Amniotic epithelial cell (primary cell): Measurements from ENCODE around the gene WWOX.

Experiments
- DNase-seq: peaks from one replicate; pipeline ENCODE4 v3.0.0-alpha.2; 2010; ENCODE audit warnings: low read depth

WWOX gene

GRCh38 chr16:78862022-78862421 is 762.6 kb downstream of the WWOX start:
- DNase-seq: no peak

DNA sequence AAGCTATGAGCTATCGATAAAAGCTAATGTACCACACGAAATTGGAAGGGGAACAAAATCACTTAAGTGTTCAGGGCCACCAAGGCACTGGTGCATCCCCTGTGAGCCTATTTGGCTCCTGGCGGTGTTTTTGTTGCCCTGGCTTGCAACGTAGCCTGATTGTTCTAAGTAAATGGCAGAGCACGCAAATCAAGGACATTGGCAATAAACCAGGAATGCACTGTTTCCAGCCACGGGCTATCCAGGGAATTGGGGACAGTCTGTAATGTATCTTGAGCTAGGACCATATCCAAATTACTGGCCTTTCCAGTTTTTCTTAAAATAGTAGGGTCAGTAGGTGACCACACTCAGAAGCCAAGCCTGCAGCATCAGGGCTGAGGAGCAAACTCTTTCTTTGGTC is 767.1 kb downstream of the WWOX start:
- DNase-seq: no peak

DNA sequence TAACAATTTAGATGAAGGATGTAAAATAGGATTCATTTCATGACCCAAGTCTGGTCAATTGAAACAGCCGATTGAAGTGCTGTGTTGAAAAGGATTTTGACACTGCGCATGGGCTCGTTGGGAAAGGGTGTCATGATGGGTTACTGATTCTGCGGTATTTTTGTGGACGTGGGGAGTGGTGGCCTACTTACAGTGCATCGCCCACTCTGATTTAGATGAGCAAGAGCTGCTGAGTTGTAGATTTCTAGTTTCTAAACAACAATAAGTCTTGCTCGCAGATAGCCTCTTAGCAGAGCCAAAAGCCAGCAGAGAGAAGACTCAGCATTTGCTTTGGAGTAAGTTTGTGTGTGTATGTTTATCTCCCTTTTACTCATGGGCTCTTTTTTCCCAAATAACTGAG is 770.0 kb downstream of the WWOX start:
- no peak for DNase-seq

DNA sequence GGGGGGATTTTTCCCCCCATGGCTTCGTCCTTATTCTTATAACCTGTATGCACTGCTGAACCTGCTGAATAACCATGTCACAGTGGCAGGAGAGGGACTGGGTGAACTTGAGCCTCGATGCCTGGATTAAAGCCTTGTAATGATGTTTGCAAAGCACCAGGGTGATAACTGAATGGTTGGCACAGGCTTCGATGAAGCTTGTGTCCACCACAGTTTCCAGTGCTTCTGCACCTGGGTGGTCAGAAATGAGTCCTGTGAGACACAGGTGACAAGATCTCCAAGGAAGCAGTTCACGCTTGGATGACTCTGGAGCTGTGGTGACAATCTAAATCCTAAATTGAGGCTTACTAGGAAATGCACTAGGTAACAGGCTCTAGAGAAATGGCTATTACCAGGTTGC is 771.8 kb downstream of the WWOX start:
- no peak for DNase-seq

GRCh38 chr16:78876671-78877070 is 777.2 kb downstream of the WWOX start:
- no peak for DNase-seq

DNA sequence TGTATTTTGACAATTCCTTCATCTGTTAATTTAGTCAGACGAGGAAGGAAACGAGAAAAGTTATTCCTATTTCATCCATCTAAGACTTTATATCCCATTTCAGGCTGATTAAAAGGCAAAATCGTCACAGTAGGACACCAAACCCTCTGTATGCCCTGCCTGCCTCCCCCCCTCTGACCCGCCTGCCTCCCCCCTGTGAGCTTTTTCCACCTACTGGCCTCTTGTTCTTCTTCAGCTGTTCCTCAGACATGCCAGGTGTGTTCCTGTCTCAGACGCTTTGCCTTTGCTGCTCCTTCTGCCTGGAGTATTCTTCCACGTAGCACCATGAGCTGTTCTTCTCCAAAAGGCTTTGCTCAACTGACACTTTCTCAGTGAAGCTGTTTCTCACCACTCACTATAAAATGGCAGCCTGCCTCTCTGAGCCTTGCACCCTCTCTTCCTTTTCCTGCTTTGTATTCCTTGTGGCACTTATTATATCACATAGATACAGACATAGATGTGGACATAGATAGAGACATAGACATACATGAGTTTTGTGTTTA is 777.7 kb downstream of the WWOX start:
- no peak for DNase-seq

DNA sequence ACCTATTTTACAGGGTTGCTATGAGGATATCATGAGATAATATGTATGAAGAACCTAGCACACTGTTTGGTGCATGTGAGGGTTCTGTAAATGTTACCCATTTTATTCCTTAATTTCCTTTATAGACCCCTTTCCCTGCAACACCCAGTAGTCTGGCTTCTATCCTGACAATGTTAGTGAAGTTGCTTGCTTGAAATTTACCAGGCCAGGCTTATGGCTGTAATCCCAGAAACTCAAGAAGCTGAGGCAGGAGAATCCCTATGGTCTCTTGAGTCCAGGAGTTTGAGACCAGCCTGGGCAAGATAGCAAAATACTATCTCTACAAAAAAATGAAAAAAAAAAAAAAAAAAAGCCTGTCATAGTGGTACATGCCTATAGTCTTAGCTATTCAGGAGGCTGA is 779.1 kb downstream of the WWOX start:
- DNase-seq: no peak

DNA sequence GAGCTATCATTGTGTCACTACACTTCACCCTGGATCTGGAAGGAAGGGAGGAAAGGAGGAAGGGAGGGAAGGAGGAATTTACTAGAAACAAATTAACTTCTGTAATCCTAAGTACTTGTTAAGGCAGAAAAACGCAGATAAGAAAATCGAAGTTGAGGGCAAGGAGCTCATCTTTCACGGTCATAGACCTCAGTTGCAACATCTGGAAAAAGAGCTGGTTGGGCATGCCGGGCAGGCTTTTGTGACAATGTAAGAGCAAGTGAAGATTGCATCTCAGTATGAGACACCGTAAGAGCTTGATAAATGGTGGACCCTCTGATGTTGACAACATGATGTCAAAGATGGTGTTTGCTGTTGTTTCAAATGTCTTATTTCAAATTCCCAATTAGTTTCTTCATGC is 779.6 kb downstream of the WWOX start:
- no peak for DNase-seq

- no peak for DNase-seq
These were observed 782.7 kb downstream of the WWOX start for GRCh38 chr16:78882150-78882549.

- no peak for DNase-seq
These were observed 783.3 kb downstream of the WWOX start for GRCh38 chr16:78882751-78883150.

- peak; percentile 1 for DNase-seq
These were observed 784.8 kb downstream of the WWOX start for GRCh38 chr16:78884204-78884603.

DNA sequence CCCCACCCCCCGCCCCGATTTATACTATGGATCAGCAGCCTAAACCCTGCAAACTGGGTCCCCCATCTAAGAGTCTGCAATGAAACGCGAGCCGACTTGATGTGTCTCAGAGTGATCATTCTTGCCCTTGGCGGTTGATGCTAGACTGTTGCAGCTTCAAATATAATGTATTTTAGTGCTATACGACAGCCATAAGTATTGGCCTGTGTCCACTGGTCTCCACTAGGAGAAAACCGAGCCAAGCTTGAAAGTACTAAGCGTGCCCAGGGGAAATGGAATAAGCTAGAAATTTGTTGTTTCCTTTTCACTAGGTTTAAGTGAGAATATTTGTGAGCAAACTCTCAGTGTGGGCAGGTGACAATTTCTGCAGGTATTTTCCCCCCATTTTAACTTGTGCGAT is 789.9 kb downstream of the WWOX start:
- no peak for DNase-seq

GRCh38 chr16:78890373-78890895 is 791.0 kb downstream of the WWOX start:
- DNase-seq: no peak

DNA sequence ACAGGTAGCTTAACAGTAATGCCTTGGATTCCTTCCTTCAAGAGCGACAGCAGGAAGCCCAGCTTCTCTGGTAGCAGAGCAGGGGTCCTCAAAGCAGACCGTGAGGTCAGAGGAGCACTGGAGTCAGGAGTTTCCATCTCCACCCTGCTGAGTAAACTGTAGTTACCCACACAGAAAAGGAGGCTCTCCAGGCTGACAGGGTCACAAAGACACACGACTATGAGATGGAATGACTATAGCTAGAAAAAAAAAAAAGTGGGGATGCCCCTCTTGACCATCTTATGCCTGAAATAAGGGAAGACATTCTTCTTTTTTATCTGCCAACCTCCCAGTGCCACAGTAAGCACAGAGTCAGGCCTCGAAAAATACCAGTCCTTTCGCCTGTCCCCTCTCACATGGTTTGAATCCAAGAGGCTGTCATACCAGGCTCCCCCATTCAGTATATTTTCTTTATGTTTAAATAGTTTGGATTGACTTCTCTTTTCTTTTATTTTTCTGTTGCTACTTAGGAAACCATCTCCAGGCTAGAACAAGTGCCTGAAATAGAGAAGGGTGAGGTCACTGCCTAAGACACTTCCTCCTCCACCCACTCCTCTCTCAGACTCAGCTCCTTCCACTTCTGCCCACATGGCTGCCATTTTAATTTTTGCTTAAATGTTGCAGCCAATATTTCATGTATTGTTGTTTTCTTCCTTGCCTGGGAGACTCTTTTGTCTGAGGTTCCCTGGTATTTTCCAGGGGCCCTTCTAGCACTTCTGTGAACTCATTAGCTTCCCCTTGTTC is 793.7 kb downstream of the WWOX start:
- no peak for DNase-seq

GRCh38 chr16:78894886-78895285 is 795.4 kb downstream of the WWOX start:
- DNase-seq: no peak

DNA sequence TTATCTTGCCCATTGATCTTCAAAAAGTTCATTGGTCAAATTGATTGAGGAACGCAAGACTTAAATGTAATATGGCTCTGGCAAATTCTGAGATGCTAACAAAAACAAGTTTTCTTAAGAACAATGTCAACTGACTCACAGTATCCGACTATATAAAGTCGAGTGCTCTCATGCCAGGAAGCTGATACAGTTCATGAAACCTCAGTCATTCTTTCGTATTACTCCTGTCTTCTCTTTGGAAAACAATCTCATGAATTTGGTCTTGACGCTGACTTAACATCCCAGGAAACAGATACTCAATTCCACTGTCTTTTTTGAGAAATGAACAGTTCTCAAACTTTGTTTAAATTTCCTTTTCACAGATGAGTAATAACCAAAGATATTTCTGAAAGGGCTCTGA is 796.2 kb downstream of the WWOX start:
- DNase-seq: no peak

- DNase-seq: no peak
These were observed 796.8 kb downstream of the WWOX start for GRCh38 chr16:78896280-78896679.

- DNase-seq: no peak
These were observed 797.8 kb downstream of the WWOX start for GRCh38 chr16:78897299-78897698.

- DNase-seq: no peak
These were observed 800.8 kb downstream of the WWOX start for GRCh38 chr16:78900044-78900811.

DNA sequence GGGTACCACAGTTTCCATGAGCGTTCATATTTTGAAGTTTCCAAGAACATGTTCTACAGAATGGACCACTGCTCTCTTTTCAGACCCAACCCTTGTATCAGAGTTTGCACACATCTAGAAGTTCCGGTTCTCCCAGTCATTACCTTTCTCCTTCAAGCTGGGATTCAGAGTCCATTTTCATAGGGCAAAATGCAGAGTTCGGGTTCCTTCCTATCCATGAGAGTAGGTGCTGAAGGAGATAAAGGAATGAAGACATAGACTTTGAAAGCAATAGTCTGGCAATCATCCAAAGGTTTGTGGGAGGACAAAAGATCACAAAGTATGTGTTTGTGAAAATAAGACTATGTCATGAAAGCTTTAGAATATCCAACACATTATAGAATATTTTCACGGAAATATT is 801.5 kb downstream of the WWOX start:
- DNase-seq: no peak

- no peak for DNase-seq
These were observed 802.9 kb downstream of the WWOX start for GRCh38 chr16:78902321-78902720.

GRCh38 chr16:78903237-78903636 is 803.8 kb downstream of the WWOX start:
- no peak for DNase-seq

DNA sequence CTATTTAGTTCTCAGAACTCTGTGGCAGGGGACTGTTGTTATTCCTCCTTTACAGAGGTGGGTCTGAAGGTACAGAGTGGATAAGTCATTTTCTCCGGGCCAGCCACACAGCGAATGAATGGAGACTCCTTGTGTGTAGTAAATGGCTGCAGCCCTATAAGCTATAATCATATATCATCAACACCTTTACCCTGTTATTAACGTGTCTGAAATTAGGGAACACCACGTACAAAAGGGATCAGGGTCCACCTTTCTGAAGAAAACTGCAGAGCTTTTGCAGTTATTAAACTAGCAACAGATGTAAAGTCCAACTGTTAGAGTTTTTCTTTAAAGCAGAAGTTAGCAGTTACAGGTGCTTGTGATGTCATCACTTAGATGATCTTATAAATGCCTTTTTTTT is 804.4 kb downstream of the WWOX start:
- DNase-seq: no peak
